Measurements from ENCODE around the gene NQO2. TPM values are rescaled to one million over a fixed set of nuclear protein-coding genes. Genes with fewer than 3 reads are reported as not detected.

Gene NQO2
- total and polyA plus RNA-seq, 10 of the 15 experiments (the other 5 are each of a cell fraction or from before 2014, with no cell fraction given) = 0.55 to 2.6 (median 0.80) TPM

DNA sequence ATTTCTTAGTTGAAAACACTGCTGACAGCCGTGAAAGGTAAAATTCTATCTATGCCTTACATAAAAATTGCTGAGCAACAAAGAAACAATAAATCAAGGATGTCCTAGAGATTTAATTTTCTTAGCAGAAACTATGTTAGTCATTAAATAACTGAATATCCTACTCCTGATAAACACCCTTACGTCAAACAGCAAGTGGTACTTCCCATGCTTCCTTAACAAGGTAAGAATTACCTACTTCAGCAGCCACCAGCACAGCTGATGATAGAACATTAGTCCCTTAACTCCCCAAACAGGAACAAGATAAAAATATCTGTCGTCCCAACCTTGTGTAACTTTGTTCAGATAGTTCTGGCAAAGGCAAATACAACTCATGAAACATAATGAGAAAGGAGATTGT is 37.1 kb upstream of the NQO2 start:
- Histone ChIP-seq H3K9ac (ENCODE audit: control insufficient read depth, insufficient read depth, low read length) (no peak overlapping the region), H3K9me3 (replicated peaks; ENCODE audit: control insufficient read depth, insufficient read depth, low read length) (no peaks in the 10 kb centered on the region), H4K20me1 (ENCODE audit: control insufficient read depth, insufficient read depth) (no peaks in the 10 kb centered on the region), H3K27me3 (replicated peaks in 1 of 2; ENCODE audit: control insufficient read depth in 2 of 2, insufficient read depth in 2 of 2, low read length in 1 of 2) (peaks cover 3 to 4% of the 10 kb centered on the region in 2 experiments), H3K36me3 (ENCODE audit: control insufficient read depth in 2 of 2, insufficient read depth in 2 of 2, low read length in 1 of 2) (no peaks in the 10 kb centered on the region), H3K79me2 (ENCODE audit: control insufficient read depth, insufficient read depth, low read length) (no peaks in the 10 kb centered on the region), H3K4me1 (ENCODE audit: control insufficient read depth, insufficient read depth, low read length) (no peaks in the 10 kb centered on the region), H3K4me2 (ENCODE audit: control insufficient read depth, insufficient read depth) (no peak overlapping the region), H3K4me3 (no peak overlapping the region), H3K27ac (ENCODE audit: control insufficient read depth, insufficient read depth) (no peak overlapping the region), H2AFZ (ENCODE audit: control insufficient read depth, low read depth, low read length) (no peak overlapping the region)
- no TSS peak for BruUV-seq (replicated peaks)
- TF ChIP-seq KAT2A (conservative IDR thresholded peaks at IDR 0.05; ENCODE audit: control insufficient read depth, low read depth, low read length) (no peak), BCL11A (IDR thresholded peaks at IDR 0.05; ENCODE audit: low read depth, low read length) (no peak)
- CTCF ChIA-PET = interaction anchor here (1.3 kb wide), 1 partner anchor 10 kb away, joined by 7 read pairs; no protein-coding TSS in a partner anchor
- FAIRE-seq = no peak
- intact Hi-C loops (cut with micrococcal nuclease; ENCODE audit: unreplicated experiment) = no loop called here
- no peak for ATAC-seq
- in situ Hi-C loops (cut with MboI) = no loop called here
- no peak for DNase-seq (ENCODE audit: low read depth, low spot score)
- SMC1A ChIA-PET (ENCODE audit: uncharacterized antibody, unreplicated experiment) = interaction anchor here (0.9 kb wide), 1 partner anchor 28 kb away, joined by 4 read pairs; no protein-coding TSS in a partner anchor
- WGBS (ENCODE audit: insufficient coverage, insufficient replicate concordance, low lambda C conversion rate, missing lambda C conversion rate) = 40% methylated on average over 3 of the region's 3 CpGs
- POLR2A ChIA-PET = no interaction called here
- RAD21 ChIA-PET (ENCODE audit: unreplicated experiment) = no interaction called here

DNA sequence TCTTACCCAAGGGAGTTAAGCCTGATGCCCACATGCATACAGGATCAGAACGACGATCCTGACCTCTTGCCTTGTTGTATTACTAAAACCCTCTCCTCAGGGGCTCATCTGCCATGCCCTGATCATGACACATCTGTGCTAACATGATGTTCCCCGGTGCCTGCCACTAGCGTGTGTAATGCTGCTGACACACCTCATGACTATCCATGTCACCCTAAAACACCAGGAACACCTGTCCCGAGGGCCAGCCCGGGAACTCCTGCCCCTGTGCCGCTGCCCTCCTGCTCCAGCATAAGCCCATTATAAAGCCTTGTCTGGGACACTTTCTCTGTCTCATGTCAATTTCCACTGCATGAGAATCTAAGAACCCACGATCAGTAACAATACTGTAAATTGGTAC is 35.9 kb upstream of the NQO2 start:
- Histone ChIP-seq H2AFZ (ENCODE audit: control insufficient read depth, low read depth, low read length) (no peak overlapping the region), H3K36me3 (ENCODE audit: control insufficient read depth in 2 of 2, insufficient read depth in 2 of 2, low read length in 1 of 2) (no peaks in the 10 kb centered on the region), H3K79me2 (ENCODE audit: control insufficient read depth, insufficient read depth, low read length) (no peaks in the 10 kb centered on the region), H3K27me3 (replicated peaks in 1 of 2; ENCODE audit: control insufficient read depth in 2 of 2, insufficient read depth in 2 of 2, low read length in 1 of 2) (peaks cover 1 to 7% of the 10 kb centered on the region in 2 experiments; a peak in 3 of 4 replicates), H3K4me3 (no peak overlapping the region), H3K9ac (ENCODE audit: control insufficient read depth, insufficient read depth, low read length) (no peak overlapping the region), H3K27ac (ENCODE audit: control insufficient read depth, insufficient read depth) (no peak overlapping the region), H4K20me1 (ENCODE audit: control insufficient read depth, insufficient read depth) (no peaks in the 10 kb centered on the region), H3K4me2 (ENCODE audit: control insufficient read depth, insufficient read depth) (no peak overlapping the region), H3K9me3 (replicated peaks; ENCODE audit: control insufficient read depth, insufficient read depth, low read length) (no peaks in the 10 kb centered on the region), H3K4me1 (ENCODE audit: control insufficient read depth, insufficient read depth, low read length) (no peaks in the 10 kb centered on the region)
- TF ChIP-seq, protein P1, sequence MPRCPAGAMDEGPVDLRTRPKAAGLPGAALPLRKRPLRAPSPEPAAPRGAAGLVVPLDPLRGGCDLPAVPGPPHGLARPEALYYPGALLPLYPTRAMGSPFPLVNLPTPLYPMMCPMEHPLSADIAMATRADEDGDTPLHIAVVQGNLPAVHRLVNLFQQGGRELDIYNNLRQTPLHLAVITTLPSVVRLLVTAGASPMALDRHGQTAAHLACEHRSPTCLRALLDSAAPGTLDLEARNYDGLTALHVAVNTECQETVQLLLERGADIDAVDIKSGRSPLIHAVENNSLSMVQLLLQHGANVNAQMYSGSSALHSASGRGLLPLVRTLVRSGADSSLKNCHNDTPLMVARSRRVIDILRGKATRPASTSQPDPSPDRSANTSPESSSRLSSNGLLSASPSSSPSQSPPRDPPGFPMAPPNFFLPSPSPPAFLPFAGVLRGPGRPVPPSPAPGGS (IDR thresholded peaks at IDR 0.05; ENCODE audit: borderline replicate concordance, insufficient read depth, low read depth, low read length, poor library complexity, severe bottlenecking) = peak; percentile 5
- no peak for TF ChIP-seq USF2 (IDR thresholded peaks at IDR 0.05; ENCODE audit: borderline replicate concordance, low read depth, low read length)
- SMC1A ChIA-PET (ENCODE audit: uncharacterized antibody, unreplicated experiment) = no interaction called here
- FAIRE-seq = no peak
- RAD21 ChIA-PET (ENCODE audit: unreplicated experiment) = no interaction called here
- intact Hi-C loops (cut with micrococcal nuclease; ENCODE audit: unreplicated experiment) (no loop called here), in situ Hi-C loops (cut with MboI) (no loop called here)
- DNase-seq (ENCODE audit: low read depth, low spot score) = no peak
- CTCF ChIA-PET = interaction anchor here (0.7 kb wide), 1 partner anchor 14 kb away, joined by 3 read pairs; no protein-coding TSS in a partner anchor
- BruUV-seq (replicated peaks) = no TSS peak
- no peak for ATAC-seq
- POLR2A ChIA-PET = no interaction called here
- WGBS (ENCODE audit: insufficient coverage, insufficient replicate concordance, low lambda C conversion rate, missing lambda C conversion rate) = 65% methylated on average over 8 of the region's 8 CpGs
